Metanephros (tissue), 2 donors: ENCODE results near the gene HGS. TPM values are rescaled to one million over a fixed set of nuclear protein-coding genes. Genes with fewer than 3 reads are reported as not detected.

ENCODE experiments used
- small RNA-seq: library from RNA; depleted of rRNA; stranded (forward); fragments of <200 nt; gene quantifications from one replicate; pipeline ENCODE3, GENCODE V24; 2014; ENCODE audit warnings: low replicate concordance
- total RNA-seq: library from RNA; depleted of rRNA; stranded (reverse); fragments of >200 nt; gene quantifications from one replicate; pipeline ENCODE4 v1.2.3, GENCODE V29; 2014

HGS gene, protein sequence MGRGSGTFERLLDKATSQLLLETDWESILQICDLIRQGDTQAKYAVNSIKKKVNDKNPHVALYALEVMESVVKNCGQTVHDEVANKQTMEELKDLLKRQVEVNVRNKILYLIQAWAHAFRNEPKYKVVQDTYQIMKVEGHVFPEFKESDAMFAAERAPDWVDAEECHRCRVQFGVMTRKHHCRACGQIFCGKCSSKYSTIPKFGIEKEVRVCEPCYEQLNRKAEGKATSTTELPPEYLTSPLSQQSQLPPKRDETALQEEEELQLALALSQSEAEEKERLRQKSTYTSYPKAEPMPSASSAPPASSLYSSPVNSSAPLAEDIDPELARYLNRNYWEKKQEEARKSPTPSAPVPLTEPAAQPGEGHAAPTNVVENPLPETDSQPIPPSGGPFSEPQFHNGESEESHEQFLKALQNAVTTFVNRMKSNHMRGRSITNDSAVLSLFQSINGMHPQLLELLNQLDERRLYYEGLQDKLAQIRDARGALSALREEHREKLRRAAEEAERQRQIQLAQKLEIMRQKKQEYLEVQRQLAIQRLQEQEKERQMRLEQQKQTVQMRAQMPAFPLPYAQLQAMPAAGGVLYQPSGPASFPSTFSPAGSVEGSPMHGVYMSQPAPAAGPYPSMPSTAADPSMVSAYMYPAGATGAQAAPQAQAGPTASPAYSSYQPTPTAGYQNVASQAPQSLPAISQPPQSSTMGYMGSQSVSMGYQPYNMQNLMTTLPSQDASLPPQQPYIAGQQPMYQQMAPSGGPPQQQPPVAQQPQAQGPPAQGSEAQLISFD
- total RNA-seq = 82.9 TPM

DNA sequence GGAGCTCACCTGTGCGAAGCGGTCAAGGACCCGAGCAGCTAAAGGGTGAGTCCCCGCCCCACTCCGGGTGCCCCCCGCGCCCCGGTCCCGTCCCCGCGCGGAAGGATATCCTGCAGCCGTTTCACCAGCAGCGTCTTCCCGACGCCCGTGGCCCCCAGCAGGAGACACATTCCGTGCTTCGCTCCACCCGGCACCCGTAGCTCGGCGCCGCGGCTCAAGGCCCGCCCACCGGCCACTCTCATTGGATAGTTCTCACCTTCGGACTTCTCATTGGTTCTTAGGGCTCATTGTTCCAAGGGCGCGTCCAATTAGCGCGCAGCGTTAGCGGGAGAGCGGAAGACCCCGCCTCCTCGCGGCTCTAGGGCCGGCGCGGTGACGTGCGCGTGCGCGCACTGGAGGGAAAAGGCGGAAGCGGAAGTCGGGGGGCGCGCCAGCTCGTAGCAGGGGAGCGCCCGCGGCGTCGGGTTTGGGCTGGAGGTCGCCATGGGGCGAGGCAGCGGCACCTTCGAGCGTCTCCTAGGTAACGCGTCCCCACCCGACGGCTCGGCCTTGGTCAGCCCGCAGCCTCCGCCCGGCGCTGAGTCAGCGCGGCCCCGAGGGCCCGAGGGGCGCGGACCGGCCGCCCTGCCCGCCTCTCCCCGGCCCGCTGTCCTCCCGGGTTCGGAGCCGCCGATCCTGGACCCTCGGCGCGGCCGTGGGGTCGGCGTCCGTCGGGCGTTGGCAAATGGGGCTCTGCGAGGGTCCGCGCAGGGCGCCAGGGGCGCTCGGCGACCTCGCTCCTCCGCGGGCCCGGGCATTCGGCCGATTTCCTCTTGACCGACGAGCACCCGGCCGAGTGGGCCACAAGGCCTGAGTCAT is at the start of gene HGS, which contains the start of gene ARL16:
Gene HGS, plus strand, starts transcription at position 428 of the 858 bp plus-strand sequence. Its CDS starts 56 bp downstream, at position 484.
Gene ARL16, minus strand, starts transcription at position 214 of the 858 bp plus-strand sequence. Its CDS starts 44 bp downstream, at position 170.

DNA sequence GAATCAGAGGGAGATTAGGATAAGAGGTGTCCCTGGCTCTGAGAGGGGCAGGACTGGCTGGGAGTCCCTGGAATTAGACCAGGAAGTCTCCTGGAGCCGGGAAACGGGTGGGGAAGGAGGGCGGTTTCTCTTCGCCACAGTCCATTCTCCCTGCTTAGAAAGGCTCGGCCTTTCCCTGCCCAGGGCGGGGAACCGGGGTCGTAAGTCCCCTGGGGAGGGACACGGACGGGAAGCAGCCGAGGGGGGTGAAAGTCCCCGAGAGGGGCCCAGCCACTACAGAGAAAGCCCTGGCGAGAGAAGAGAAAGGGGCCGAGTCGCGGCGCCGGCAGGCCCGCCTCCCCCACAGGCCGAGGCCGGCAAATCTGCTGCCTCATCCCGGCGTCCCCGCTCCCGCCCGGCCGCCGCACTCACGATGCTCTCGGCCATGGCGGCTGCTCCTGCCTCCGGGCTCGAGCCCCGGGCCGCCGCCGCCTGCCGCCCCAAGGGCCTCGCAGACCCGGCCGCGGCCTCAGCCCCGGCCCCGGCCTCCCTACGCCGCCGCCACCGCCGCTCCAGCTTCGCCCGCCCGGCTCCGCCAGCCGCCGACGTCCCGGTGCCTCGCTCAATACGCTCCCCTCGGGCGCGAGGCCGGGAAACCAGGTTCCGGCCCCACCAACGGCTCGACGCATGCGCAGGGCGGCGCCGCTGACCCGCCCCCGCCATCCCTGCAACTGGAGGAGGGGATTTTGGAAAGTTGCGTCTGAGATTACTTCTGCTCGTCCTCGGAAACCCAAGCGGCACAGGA is 47.1 kb upstream of the HGS start, which contains the start of the genes NPLOC4 and TSPAN10:
Gene NPLOC4, minus strand, starts transcription at position 608 of the 784 bp plus-strand sequence. Its CDS starts 182 bp downstream, at position 426.
Gene TSPAN10, plus strand, starts transcription at position 692 of the 784 bp plus-strand sequence. CDS start 5,217 bp downstream, outside the sequence.

DNA sequence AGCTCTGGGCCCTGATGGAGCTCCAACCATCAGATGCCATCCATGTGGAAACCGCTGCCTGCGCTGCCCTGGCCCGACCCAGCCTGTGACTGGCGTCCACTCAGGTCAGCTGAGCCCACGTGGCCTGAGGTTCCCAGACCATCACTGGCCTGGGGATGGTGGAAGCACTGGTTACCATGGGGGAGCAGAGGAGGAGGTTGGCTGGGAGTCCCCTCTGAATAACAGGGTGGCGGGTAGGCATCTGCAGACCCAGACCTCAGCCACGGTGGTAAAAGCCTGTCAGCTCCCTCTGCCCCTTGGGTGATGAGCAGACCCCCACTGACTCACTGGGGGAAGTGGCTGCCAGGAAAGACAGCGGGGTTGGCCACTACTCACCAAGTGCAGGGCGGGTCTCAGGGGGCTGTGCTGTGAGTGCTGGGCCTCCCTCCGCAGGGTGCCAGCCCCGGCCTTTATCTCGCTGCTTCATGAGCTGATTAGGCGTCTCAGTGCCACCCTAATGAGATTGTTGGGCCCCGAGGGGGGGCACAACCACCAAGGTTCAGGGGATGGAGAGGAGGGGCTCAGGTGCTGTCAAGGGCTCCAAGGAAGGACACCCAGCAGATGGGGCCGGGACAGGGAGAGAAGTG is 27.6 kb upstream of the HGS start, which contains the start of gene PDE6G:
Gene PDE6G, minus strand, starts transcription at position 425 of the 626 bp plus-strand sequence. CDS start 3,237 bp downstream, outside the sequence.

DNA sequence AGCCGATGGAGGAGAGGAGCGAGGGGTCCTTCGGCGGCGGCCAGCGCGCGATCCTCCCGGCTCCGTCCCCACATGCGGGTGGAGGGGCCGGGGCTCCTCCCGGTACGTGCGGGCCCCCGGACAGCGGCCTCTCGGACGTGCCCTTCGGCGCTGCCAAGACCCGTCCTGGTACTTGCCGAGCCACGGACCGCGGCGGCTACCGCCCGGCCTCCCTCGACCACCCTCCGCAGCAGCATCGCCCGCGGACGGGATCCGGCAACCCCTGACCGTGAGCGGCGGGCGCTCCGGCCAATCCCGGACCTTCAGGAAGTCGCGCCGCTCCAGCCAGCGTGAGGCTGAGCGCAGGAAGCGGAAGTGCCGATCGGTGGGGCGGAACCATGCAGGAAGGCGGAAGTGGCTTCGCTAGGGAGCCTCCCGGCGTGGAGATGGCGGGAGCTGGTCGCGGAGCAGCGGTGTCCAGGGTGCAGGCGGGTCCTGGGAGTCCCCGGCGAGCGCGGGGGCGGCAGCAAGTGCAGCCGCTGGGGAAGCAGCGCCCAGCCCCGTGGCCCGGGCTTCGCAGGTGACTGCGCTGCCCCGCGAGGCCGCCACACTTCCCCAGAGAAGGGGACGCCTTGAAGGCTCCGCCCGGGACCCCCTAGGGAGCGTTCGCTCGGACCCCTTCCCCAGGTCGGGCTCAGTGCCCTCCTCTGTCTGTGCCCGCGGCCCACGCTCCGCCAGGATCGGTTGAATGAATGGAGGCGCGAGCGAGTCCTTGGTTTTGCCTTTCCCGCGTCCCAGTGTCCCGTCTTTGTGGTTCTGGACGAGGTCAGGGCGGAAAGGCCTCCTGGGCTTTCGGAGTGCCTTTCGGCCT is 17.2 kb upstream of the HGS start, which contains the start of the genes CCDC137 and OXLD1:
Gene CCDC137, plus strand, starts transcription at position 396 of the 850 bp plus-strand sequence. Its CDS starts 30 bp downstream, at position 426.
Gene OXLD1, minus strand, starts transcription at position 264 of the 850 bp plus-strand sequence. Its CDS starts 28 bp downstream, at position 236.

DNA sequence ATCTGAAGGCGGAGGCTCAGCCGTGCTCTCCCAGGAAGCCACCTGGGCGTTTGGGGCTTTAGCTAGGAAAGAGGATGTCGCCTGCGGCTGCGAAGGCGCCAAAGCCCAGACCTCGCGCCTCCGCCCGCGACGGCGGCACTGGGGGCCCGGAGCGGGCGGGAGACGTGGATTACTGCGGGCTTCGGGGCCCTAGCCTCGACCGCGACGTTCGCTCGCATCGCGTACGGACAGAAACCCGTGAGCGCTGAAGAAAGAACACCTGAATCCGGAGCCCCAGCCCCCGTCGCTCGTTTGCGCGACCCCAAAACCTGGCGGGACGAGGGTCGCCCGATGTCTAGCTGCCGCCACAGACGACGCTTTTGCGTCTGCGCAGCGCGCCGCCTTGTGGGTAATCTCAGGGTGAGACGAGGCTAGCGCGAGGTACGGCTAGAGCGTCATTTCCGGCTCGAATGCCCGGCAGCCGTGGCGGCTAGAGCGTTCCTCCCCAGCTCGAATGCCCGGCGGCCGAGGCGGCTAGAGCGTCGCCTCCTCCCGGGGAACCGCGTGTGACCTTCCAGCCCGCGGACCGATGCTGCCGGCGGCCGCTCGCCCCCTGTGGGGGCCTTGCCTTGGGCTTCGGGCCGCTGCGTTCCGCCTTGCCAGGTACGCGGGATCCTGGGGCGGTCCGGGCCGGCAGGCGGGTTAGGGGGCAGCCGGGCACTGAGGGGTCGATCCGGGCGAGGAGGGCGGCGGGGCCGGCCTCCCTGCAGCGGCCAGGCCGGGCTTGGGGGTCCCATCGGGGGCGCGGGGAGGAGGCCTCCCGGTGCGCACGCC is 19.3 kb downstream of the HGS start, which contains the start of gene MRPL12:
Gene MRPL12, plus strand, starts transcription at position 434 of the 813 bp plus-strand sequence. Its CDS starts 135 bp downstream, at position 569.

DNA sequence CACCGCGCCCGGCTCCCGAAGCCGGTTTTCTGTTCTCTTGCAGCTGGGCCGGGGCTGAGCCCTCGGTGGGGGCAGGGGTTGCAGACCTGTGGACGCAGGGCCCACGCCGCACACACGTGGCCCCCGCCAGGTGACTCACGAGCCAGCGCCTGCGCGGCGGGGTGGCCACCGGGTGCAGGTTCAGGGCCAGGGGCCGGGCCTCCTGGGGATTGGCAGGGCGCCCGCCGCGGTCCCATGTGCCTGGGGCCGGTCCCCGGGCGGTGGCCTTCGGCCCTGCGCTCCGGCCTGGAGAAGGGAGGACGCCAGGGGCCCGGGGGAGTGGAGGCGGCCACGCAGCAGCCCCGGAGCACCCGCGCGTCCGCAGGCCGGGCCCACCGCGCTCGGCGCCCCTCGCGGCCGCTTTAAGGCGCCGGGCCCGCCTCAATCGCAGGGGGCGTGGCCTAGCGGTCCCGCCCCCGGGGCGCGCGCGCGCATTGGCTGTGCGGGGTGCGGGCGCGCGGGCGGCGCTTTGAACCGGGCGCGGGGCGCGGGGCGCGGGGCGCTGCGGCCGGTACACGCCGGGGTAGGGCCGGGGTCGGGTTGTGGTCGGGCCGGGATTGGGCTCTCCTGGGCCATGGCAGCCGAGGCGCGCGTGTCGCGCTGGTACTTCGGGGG is 28.1 kb downstream of the HGS start, which contains the start of gene SLC25A10:
Gene SLC25A10, plus strand, starts transcription at position 471 of the 654 bp plus-strand sequence. Its CDS starts 143 bp downstream, at position 614.

Small RNA genes lying within 50 kb of the gene (small RNA-seq; reads per million reads assigned to genes)
- not detected for gene MIR6786

Other genes starting within 250 kb of the HGS start
- gene ACTG1, start 171.2 kb upstream of the HGS start, total RNA-seq = 5,181 TPM
- 4.1 TPM for gene FSCN2, start 155.6 kb upstream of the HGS start, total RNA-seq
- gene FAAP100, start 131.7 kb upstream of the HGS start, total RNA-seq = 29.5 TPM
- 55.6 TPM for gene NPLOC4, start 46.9 kb upstream of the HGS start, total RNA-seq
- gene TSPAN10, start 46.8 kb upstream of the HGS start, total RNA-seq = 3.9 TPM
- gene PDE6G, start 27.5 kb upstream of the HGS start, total RNA-seq = 4.4 TPM
- gene OXLD1, start 17.4 kb upstream of the HGS start, total RNA-seq = 16.5 TPM
- 8.1 TPM for gene CCDC137, start 17.3 kb upstream of the HGS start, total RNA-seq
- gene ARL16, start 214 bp upstream of the HGS start, total RNA-seq = 56.7 TPM
- 23.5 TPM for gene MRPL12, start 19.4 kb downstream of the HGS start, total RNA-seq
- 15.3 TPM for gene SLC25A10, start 28.3 kb downstream of the HGS start, total RNA-seq
- 14.0 TPM for gene GCGR, start 120.1 kb downstream of the HGS start, total RNA-seq
- 95.2 TPM for gene MCRIP1, start 149.3 kb downstream of the HGS start, total RNA-seq
- gene PPP1R27, start 151.0 kb downstream of the HGS start, total RNA-seq = 5.7 TPM
- gene P4HB, start 176.5 kb downstream of the HGS start, total RNA-seq = 276 TPM
- gene ARHGDIA, start 187.3 kb downstream of the HGS start, total RNA-seq = 113 TPM
- gene ALYREF, start 207.6 kb downstream of the HGS start, total RNA-seq = 61.4 TPM
- gene ANAPC11, start 207.7 kb downstream of the HGS start, total RNA-seq = 75.0 TPM
- 1.3 TPM for gene NPB, start 218.2 kb downstream of the HGS start, total RNA-seq
- gene PCYT2, start 227.4 kb downstream of the HGS start, total RNA-seq = 28.9 TPM
- 10.6 TPM for gene SIRT7, start 234.2 kb downstream of the HGS start, total RNA-seq
- 12.2 TPM for gene MAFG, start 243.7 kb downstream of the HGS start, total RNA-seq